Tibial artery (tissue), 4 donors: ENCODE results near the gene RGS7.

Experiments
- DNase-seq, 2 donors: peaks; one replicate each; pipeline ENCODE4 v3.0.0-alpha.2; 2019
- H3K27ac ChIP-seq, 2 donors: fragments of 200-600 bp; sonication (generic) in 1 of 2; 1 replicate in 1 of 2; 2 replicates in 1 of 2; pipeline ENCODE4 v1.5.1; 2018 to 2019; ENCODE audit warnings: mild to moderate bottlenecking in 1 of 2
- H3K27me3 ChIP-seq, 2 donors: fragments of 200-600 bp; sonication (generic) in 1 of 2; one replicate each; pipeline versions ENCODE4 v1.5.1 to v1.6.0; 2016 to 2019
- H3K36me3 ChIP-seq, 3 donors: fragments of 200-600 bp; sonication (generic) in 2 of 3; one replicate each; pipeline ENCODE4 v1.5.1; 2016 to 2019; ENCODE audit warnings: mild to moderate bottlenecking in 2 of 3
- H3K4me1 ChIP-seq, 4 donors: fragments of 200-600 bp; sonication (generic) in 2 of 4; 1 replicate in 3 of 4; 2 replicates in 1 of 4; pipeline ENCODE4 v1.5.1; 2016 to 2019
- H3K4me3 ChIP-seq, 2 donors: fragments of 200-600 bp; sonication (generic) in 1 of 2; 1 replicate in 1 of 2; 2 replicates in 1 of 2; pipeline ENCODE4 v1.5.1; 2018 to 2019; ENCODE audit warnings: mild to moderate bottlenecking in 2 of 2
- H3K9me3 ChIP-seq, 3 donors: fragments of 200-600 bp; sonication (generic) in 1 of 3; one replicate each; pipeline ENCODE4 v1.5.1; 2016 to 2019
- CTCF ChIP-seq, 2 experiments: fragments of 200-600 bp in 1 of 2; fragments of 450-650 bp in 1 of 2; IDR thresholded peaks; one replicate each; pipeline ENCODE4 v1.5.1; 2017 to 2019; ENCODE audit warnings: antibody characterized with exemption in 2 of 2, mild to moderate bottlenecking in 1 of 2, moderate library complexity in 1 of 2
- intact Hi-C: fragments of 100-400 bp; cut with DNase I; formaldehyde crosslinking; loops from one replicate; pipeline ENCODE4 v1.15.0; 2023; ENCODE audit warnings: low total_unique reads

Gene RGS7

GRCh38 chr1:241390526-241390925 lies 33.5 kb upstream of the RGS7 start:
- no peak for TF ChIP-seq CTCF (IDR thresholded peaks at IDR 0.05)
- intact Hi-C loops: no loop called here
- no peaks in the 10 kb centered on the region for H3K9me3 ChIP-seq
- no peaks in the 10 kb centered on the region for H3K4me1 ChIP-seq
- no peaks in the 10 kb centered on the region for H3K36me3 ChIP-seq
- no peak for DNase-seq
- no peaks in the 10 kb centered on the region for H3K27me3 ChIP-seq
- no peak overlapping the region for H3K27ac ChIP-seq
- H3K4me3 ChIP-seq: no peak overlapping the region

- no peaks in the 10 kb centered on the region for H3K36me3 ChIP-seq
- TF ChIP-seq CTCF (IDR thresholded peaks at IDR 0.05): no peak
- no peaks in the 10 kb centered on the region for H3K9me3 ChIP-seq
- intact Hi-C loops: no loop called here
- no peak overlapping the region for H3K27ac ChIP-seq
- no peak for DNase-seq
- no peaks in the 10 kb centered on the region for H3K27me3 ChIP-seq
- H3K4me1 ChIP-seq: no peaks in the 10 kb centered on the region
- no peak overlapping the region for H3K4me3 ChIP-seq
These were observed 32.4 kb upstream of the RGS7 start for GRCh38 chr1:241389400-241389799.

- intact Hi-C loops: no loop called here
- H3K27me3 ChIP-seq: no peaks in the 10 kb centered on the region
- H3K4me3 ChIP-seq: no peak overlapping the region
- no peak for TF ChIP-seq CTCF (IDR thresholded peaks at IDR 0.05)
- H3K36me3 ChIP-seq: no peaks in the 10 kb centered on the region
- H3K27ac ChIP-seq: no peak overlapping the region
- no peaks in the 10 kb centered on the region for H3K4me1 ChIP-seq
- no peaks in the 10 kb centered on the region for H3K9me3 ChIP-seq
- no peak for DNase-seq
These were observed 30.2 kb upstream of the RGS7 start for GRCh38 chr1:241387216-241387615.

- Histone ChIP-seq H3K27ac (no peak overlapping the region), H3K36me3 (no peaks in the 10 kb centered on the region), H3K27me3 (no peaks in the 10 kb centered on the region), H3K9me3 (peaks cover 0 to 3% (median 0%) of the 10 kb centered on the region in 3 donors), H3K4me3 (no peak overlapping the region), H3K4me1 (no peaks in the 10 kb centered on the region)
- no peak for DNase-seq
- intact Hi-C loops: no loop called here
- TF ChIP-seq CTCF (IDR thresholded peaks at IDR 0.05): no peak
These were observed 19.7 kb upstream of the RGS7 start for GRCh38 chr1:241376701-241377100.

GRCh38 chr1:241375886-241376285 lies 18.9 kb upstream of the RGS7 start:
- Histone ChIP-seq H3K4me1 (no peaks in the 10 kb centered on the region), H3K36me3 (no peaks in the 10 kb centered on the region), H3K27ac (no peak overlapping the region), H3K4me3 (no peak overlapping the region), H3K27me3 (no peaks in the 10 kb centered on the region), H3K9me3 (peaks cover 0 to 3% (median 0%) of the 10 kb centered on the region in 3 donors)
- intact Hi-C loops: no loop called here
- TF ChIP-seq CTCF (IDR thresholded peaks at IDR 0.05): no peak
- no peak for DNase-seq

- Histone ChIP-seq H3K4me1 (no peaks in the 10 kb centered on the region), H3K27me3 (no peaks in the 10 kb centered on the region), H3K9me3 (no peaks in the 10 kb centered on the region), H3K27ac (no peak overlapping the region), H3K4me3 (no peak overlapping the region), H3K36me3 (no peaks in the 10 kb centered on the region)
- TF ChIP-seq CTCF (IDR thresholded peaks at IDR 0.05): no peak
- intact Hi-C loops: no loop called here
- DNase-seq: no peak
These were observed 9.2 kb upstream of the RGS7 start for GRCh38 chr1:241366196-241366595.
